ENCODE data around the gene ACTMAP. TPM values are rescaled to one million over a fixed set of nuclear protein-coding genes. Genes with fewer than 3 reads are reported as not detected.
A peak's percentile ranks its signal among the peaks of the same experiment; 100 is the strongest.
"Not testable (repeated sequence)": the region's sequence is repeated elsewhere in the genome, so short reads cannot be mapped to it uniquely, and the experiment has no call there.

ACTMAP gene
- total and polyA plus RNA-seq, 7 donors = 5.1 to 13.3 (median 8.9) TPM

DNA sequence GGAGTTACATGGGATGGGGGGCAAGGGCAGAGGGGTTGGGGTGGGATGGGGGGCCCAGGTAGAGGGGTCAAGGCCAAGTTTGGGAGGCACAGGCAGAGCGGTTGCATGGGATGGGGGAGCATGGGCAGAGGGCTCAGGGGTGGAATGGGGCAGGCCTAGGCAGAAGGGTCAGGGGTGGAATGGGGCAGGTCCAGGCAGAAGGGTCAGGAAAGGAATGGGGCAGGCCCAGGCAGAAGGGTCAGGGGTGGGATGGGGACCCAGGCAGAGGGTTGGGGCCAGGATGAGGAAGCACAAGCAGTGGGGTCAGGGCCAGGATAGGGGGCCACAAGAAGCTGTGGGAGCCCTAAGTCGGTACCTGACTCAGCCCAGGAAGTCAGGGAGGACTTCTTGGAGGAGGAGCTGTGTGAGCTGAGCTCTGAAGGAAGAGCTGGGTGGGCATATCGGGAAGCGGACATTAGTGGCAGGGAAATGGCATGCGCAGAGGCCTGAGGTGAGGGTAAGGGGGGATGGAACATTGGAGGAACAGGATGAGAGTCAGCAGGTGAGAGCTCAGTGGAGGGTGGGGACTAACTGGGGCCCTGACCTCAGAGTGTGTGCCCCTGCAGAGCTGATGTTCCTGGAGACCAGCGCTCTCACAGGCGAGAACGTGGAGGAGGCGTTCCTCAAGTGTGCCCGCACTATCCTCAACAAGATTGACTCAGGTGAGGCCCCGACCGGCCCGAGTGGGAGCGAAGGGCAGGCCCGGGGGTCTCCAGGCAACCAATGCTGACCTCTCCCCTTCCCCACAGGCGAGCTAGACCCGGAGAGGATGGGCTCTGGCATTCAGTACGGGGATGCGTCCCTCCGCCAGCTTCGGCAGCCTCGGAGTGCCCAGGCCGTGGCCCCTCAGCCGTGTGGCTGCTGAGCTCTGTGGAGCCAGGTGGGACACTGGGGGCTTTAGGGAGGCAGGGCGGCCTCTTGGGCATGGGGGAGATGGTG, 36.1 kb upstream of the ACTMAP start:
- intact Hi-C loops (cut with DNase I) = no loop called here
- ATAC-seq = no peak
- H3K27ac ChIP-seq = no peak overlapping the region
- peaks cover 0 to 28% of the 10 kb centered on the region in 2 donors for H3K36me3 ChIP-seq (ENCODE audit: insufficient read depth in 1 of 2, low read depth in 1 of 2)
- H3K4me3 ChIP-seq = no peak overlapping the region
- no peak for DNase-seq
- TF ChIP-seq, protein P1, sequence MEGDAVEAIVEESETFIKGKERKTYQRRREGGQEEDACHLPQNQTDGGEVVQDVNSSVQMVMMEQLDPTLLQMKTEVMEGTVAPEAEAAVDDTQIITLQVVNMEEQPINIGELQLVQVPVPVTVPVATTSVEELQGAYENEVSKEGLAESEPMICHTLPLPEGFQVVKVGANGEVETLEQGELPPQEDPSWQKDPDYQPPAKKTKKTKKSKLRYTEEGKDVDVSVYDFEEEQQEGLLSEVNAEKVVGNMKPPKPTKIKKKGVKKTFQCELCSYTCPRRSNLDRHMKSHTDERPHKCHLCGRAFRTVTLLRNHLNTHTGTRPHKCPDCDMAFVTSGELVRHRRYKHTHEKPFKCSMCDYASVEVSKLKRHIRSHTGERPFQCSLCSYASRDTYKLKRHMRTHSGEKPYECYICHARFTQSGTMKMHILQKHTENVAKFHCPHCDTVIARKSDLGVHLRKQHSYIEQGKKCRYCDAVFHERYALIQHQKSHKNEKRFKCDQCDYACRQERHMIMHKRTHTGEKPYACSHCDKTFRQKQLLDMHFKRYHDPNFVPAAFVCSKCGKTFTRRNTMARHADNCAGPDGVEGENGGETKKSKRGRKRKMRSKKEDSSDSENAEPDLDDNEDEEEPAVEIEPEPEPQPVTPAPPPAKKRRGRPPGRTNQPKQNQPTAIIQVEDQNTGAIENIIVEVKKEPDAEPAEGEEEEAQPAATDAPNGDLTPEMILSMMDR (IDR thresholded peaks at IDR 0.05) = no peak
- no peaks in the 10 kb centered on the region for H3K4me1 ChIP-seq
- H3K27me3 ChIP-seq (ENCODE audit: insufficient read depth in 3 of 3, low read length in 2 of 3) = no peaks in the 10 kb centered on the region
- WGBS, 3 donors = 89 to 92% (median 91%) methylated on average over 23 to 25 of the region's 25 CpGs
- no peaks in the 10 kb centered on the region for H3K9me3 ChIP-seq

DNA sequence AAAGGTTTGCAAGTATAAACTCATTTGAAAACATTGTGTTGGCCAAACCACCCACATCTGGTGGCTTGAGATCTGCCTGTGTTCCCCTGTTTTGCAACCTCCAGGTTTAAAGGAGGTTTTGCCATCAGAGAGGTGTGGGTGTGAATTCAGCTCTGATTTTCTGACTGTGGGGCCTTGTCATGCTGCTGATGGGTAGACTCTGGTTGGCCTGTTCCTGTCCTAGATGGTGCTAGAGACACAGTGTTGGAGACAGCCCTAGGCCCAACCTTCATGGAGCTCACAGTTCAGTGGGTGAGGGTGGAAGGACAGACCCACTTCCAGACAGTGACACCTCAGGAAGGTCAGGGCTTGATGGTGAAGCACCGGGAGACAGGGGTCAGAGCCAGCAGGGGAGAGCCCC, 35.2 kb upstream of the ACTMAP start:
- TF ChIP-seq, protein P1 (IDR thresholded peaks at IDR 0.05) = no peak
- Histone ChIP-seq H3K27ac (no peak overlapping the region), H3K36me3 (ENCODE audit: insufficient read depth in 1 of 2, low read depth in 1 of 2) (peaks cover 0 to 28% of the 10 kb centered on the region in 2 donors), H3K9me3 (no peaks in the 10 kb centered on the region), H3K4me3 (no peak overlapping the region), H3K27me3 (ENCODE audit: insufficient read depth in 3 of 3, low read length in 2 of 3) (no peaks in the 10 kb centered on the region), H3K4me1 (no peaks in the 10 kb centered on the region)
- ATAC-seq = no peak
- no peak for DNase-seq
- intact Hi-C loops (cut with DNase I) = no loop called here
- 57 to 67% (median 65%) methylated on average over 1 of the region's 1 CpG for WGBS, 3 donors

DNA sequence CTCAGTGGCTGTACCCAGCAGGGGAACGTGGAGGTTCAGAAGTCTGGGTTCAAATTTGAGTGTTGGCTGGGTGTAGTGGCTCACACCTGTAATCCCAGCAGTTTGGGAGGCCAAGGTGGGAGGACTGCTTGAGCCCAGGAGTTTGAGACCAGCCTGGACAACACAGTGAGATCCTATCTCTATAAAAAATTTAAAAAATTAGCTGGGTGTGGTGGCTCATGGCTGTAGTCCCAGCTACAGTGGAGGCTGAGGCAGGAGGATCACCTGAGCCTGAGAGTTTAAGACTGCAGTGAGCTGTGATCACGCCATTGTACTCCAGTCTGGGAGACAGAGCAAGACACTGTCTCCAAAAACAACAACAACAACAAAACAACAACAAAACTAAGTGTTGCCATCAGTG, 33.9 kb upstream of the ACTMAP start:
- WGBS, 3 donors = 90 to 97% (median 94%) methylated on average over 2 of the region's 2 CpGs
- intact Hi-C loops (cut with DNase I); ATAC-seq; H3K9me3 ChIP-seq; H3K27ac ChIP-seq; H3K4me3 ChIP-seq; DNase-seq; H3K4me1 ChIP-seq; H3K27me3 ChIP-seq (ENCODE audit: insufficient read depth in 3 of 3, low read length in 2 of 3): not testable (repeated sequence)
- peaks cover 0 to 23% of the 10 kb centered on the region in 2 donors for H3K36me3 ChIP-seq (ENCODE audit: insufficient read depth in 1 of 2, low read depth in 1 of 2)

DNA sequence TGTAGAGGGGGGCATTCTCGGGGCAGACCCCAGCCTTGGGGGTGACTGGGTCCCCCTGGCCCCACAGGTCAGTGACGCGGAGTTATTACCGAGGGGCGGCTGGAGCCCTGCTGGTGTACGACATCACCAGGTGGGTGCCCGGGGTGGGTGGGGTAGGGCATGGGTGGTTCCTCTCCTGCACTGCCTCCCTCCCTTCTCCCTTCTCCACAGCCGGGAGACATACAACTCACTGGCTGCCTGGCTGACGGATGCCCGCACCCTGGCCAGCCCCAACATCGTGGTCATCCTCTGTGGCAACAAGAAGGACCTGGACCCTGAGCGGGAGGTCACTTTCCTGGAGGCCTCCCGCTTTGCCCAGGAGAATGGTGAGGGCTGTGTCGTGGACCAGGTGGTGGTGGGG, 33.4 kb upstream of the ACTMAP start:
- intact Hi-C loops (cut with DNase I) = no loop called here
- H3K4me1 ChIP-seq = peaks cover 4% of the 10 kb centered on the region
- H3K4me3 ChIP-seq = no peak overlapping the region
- no peaks in the 10 kb centered on the region for H3K27me3 ChIP-seq (ENCODE audit: insufficient read depth in 3 of 3, low read length in 2 of 3)
- DNase-seq (no peak), ATAC-seq (peak in 1 of 4 donors; percentile 13)
- H3K9me3 ChIP-seq = no peaks in the 10 kb centered on the region
- 91% methylated on average over 14 of the region's 14 CpGs for WGBS, 3 donors
- H3K36me3 ChIP-seq (ENCODE audit: insufficient read depth in 1 of 2, low read depth in 1 of 2) = peaks cover 0 to 23% of the 10 kb centered on the region in 2 donors
- TF ChIP-seq, protein P1 (IDR thresholded peaks at IDR 0.05) = no peak
- H3K27ac ChIP-seq = no peak overlapping the region

DNA sequence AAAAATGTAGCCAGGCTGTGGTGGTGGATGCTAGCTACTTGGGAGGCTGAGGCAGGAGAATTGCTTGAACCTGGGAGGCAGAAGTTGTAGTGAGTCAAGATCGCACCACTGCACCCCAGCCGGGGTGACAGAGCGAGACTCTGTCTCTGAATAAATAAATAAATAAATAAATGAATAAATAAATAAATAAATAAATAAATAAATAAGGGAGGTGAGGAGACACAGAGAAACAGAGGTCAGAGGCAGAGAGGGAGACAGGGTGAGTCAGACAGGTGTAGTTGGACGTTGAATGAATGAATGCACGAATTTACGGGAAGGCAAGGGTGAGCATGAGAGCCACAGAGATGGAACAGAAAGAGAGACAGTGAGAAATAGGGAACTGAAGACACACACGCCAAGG, 30.9 kb upstream of the ACTMAP start:
- no peak for ATAC-seq
- Histone ChIP-seq H3K36me3 (ENCODE audit: insufficient read depth in 1 of 2, low read depth in 1 of 2) (peaks cover 0 to 17% of the 10 kb centered on the region in 2 donors), H3K4me3 (no peak overlapping the region), H3K9me3 (no peaks in the 10 kb centered on the region), H3K4me1 (peaks cover 12% of the 10 kb centered on the region), H3K27me3 (ENCODE audit: insufficient read depth in 3 of 3, low read length in 2 of 3) (no peaks in the 10 kb centered on the region), H3K27ac (no peak overlapping the region)
- intact Hi-C loops (cut with DNase I) = no loop called here
- TF ChIP-seq, protein P1 (IDR thresholded peaks at IDR 0.05) = no peak
- DNase-seq = no peak
- 96 to 99% (median 97%) methylated on average over 7 of the region's 7 CpGs for WGBS, 3 donors
